HG03457 (cell line): ENCODE results near the gene RPS23.
A peak's percentile ranks its signal among the peaks of the same experiment; 100 is the strongest.

ENCODE experiments used
- ATAC-seq: cut with Tn5 transposase; IDR thresholded peaks from one replicate; pipeline ENCODE4 v1.9.1; 2021; ENCODE audit warnings: moderate number of reproducible peaks; ENCODE audit not compliant: unreplicated experiment

RPS23 gene

GRCh38 chr5:82246960-82247574, 31.1 kb downstream of the RPS23 start:
- no peak for ATAC-seq

GRCh38 chr5:82244854-82245635, 33.1 kb downstream of the RPS23 start:
- no peak for ATAC-seq

GRCh38 chr5:82244151-82244550, 34.0 kb downstream of the RPS23 start:
- no peak for ATAC-seq

- no peak for ATAC-seq
Observed at GRCh38 chr5:82234885-82235284, 43.3 kb downstream of the RPS23 start.

- peak; percentile 79 for ATAC-seq
Observed at GRCh38 chr5:82225525-82226172, 52.5 kb downstream of the RPS23 start.
